ENCODE results near the gene NR2F2.
"Not testable (repeated sequence)": the region's sequence is repeated elsewhere in the genome, so short reads cannot be mapped to it uniquely, and the experiment has no call there.

NR2F2 gene

DNA sequence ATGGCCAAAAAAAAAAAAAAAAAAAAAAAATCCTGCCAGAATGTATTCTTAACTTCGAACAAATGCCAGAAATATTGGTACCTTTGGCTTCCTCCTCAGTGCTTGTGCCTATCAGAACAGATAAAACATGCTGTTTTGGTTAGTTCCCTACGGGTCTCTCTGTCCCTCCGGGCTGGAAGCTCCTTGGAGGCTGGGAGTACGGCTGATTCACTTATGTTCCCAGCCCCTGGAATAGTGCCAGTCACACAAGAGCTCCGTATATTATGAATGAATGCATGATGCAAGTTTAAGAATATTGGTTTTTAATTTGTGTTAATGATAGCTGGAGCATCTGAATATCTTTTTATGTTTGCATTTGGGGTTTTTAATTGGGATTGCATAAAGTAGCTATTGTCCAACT is 44.0 kb downstream of the NR2F2 start:
- DNase-seq: no peak

DNA sequence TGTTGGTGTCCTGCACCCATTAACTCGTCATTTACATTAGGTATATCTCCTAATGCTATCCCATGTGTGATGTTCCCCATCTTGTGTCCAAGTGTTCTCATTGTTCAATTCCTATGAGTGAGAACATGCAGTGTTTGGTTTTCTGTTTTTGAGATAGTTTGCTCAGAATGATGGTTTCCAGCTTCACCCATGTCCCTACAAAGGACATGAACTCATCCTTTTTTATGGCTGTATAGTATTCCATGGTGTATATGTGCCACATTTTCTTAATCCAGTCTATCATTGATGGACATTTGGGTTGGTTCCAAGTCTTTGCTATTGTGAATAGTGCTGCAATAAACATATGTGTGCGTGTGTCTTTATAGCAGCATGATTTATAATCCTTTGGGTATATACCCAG is 49.1 kb downstream of the NR2F2 start:
- not testable (repeated sequence) for DNase-seq

DNA sequence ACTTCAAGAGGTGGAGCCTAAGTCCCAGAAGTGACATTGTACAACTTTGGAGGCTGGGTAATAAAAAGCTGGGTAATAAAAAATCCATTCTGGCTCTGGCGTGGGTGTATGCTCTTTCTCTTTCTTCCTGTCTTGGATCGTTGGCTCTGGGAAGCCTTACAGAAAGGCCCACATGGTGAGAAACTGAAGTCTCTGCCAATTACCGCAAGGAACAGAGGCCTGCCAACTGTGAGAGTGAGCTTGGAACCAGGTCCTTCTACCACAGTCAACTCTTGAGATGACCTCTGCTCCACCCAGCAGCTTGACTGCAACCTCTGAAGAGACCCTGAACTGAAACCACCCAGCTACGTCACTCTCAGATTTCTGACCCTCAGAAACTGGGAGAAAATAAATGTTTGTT is 51.0 kb downstream of the NR2F2 start:
- DNase-seq: no peak

DNA sequence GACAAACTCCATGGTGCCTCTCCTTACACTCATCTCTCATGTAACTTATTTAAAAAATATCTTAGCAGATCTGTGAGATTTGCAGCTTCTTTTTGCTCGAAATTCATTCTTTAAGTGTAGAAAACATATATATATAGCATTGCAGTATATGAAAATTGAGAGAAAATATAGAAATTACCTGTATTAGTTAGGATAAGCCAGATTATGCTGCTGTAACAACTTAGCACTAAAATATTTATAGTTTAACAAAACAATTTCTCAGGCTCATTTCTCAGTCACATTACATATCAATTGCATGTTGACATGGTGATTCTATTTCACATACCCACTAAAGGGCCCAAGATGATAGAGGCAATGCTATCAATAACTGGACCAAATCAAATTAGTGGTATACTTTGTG is 54.7 kb downstream of the NR2F2 start:
- DNase-seq: no peak

DNA sequence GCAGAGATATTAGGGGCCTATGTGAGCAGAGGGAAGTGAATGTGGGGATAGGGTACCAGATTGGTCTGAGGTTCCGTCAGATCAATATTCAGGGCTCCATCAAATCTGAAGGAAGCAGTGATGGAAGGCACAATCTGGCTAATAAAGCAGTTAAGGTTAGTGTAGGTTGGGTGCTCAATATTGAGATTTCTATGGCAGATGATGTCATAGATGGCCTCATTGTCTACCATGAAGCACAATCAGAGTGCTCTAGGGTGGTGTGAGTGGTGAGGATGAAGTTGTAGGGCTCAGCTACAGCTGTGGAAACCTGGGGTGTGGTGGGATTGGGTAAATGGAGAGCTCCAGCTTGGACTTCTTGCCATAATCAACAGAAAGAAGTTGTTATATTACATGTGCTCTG is 58.2 kb downstream of the NR2F2 start:
- no peak for DNase-seq
